GM15510 (cell line): ENCODE data around the gene PAPOLA.
A peak's percentile ranks its signal among the peaks of the same experiment; 100 is the strongest.

Experiments
- POLR2A ChIP-seq: IDR thresholded peaks from 3 replicates; pipeline ENCODE4 v1.6.1; 2011; ENCODE audit warnings: borderline replicate concordance; ENCODE audit not compliant: insufficient read length; ENCODE audit errors: extremely low read depth

Gene PAPOLA

DNA sequence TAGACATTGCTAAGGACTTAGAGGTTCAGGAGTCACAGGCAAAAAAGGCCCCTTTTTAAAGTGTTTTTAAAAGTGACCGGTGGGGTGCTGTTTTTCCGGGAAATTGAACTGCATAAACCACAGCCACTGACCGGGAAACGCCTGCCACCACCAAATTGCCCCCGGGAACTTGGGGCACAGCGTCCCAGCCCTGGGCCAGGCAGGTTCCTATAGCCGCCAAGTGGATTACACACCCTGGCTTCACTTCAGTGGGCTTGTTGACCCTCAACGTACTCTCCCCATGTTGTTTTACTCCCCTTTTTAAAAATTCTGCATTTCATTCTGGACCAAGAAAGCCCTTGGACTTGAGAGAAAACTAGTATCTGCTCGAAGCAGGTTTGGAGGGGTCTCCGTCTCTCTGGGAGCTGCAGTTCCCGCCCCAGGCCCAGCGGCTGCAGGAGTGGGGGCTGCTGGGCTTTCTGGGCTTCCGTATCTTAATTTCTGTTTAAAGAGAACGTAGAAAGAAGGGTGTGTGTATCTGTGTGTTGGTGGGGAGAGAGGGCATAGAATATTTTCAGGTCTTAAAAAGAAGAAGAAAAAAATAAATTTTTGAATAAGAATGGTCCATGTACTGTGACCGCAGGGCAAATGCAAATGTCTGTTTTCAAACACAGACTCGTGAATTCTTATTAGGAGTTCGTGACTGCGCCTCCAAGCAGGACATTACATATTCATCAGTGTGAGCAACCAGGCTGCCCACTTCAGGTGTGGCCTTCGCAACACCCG is 82.9 kb downstream of the PAPOLA start:
- TF ChIP-seq POLR2A, result no peak

- no peak for TF ChIP-seq POLR2A
Observed at GRCh38 chr14:96585672-96586013, 83.5 kb downstream of the PAPOLA start.

DNA sequence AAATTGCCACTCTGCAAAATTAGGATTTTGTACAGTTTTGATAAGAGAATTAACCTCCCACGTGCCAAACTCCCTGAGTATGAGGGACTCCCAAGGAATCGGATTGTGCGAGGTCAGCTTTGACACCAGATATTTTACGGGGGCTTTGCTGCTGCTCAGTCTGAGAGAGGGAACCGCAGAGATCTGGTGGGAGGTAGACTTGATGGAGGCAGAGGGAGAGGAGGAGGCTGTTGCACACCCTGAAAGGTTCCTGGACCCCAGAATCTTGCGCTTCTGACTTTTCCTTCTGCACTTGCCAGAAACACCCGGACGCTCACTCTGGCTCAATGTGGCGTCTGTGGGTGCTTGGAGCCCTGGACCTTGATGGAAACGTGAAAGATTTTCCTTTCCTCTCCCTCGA is 83.9 kb downstream of the PAPOLA start:
- no peak for TF ChIP-seq POLR2A

- TF ChIP-seq POLR2A, result no peak
Observed at GRCh38 chr14:96586921-96587822, 85.0 kb downstream of the PAPOLA start.

GRCh38 chr14:96587823-96588385 is 85.7 kb downstream of the PAPOLA start:
- no peak for TF ChIP-seq POLR2A

DNA sequence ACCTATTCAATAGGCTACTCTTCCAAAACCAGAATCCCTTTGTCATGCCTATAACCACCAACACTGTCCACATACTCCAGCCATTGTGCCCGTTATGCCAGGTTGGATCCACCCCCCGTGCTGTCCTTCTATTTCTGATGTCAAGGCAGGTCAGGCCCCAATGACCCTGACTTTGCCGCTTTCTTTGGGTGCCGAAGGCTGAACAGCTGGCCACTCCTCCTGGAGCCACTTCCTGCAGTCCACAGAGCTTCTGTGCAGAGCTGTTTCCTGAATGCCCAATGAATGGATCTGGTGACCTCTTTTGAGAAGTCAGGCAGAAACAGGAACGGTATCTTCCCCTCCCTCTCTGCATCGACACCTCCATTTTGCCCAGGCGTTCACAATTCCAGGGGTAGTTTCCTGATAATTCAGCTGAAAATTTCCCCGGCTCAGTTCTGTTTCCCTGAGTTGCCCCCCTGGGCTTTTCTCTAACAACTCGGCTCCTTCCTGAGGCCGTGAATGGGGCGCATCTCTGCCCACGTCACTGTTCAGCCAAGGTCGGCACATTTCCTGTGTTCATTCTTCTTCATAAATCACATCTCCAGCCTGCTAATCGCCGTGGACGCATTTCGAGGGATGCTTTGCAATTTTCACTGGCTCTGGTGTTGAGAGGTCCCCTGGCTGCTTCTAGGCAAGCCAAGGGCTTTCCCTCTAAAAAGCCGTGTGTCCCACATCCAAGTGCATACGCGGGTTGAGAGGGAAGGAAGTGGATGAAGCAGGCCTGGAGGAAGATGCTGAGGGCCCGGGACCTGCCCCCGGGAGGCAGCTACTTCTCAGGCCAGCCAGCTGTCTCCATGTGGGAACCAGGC is 86.5 kb downstream of the PAPOLA start:
- no peak for TF ChIP-seq POLR2A

DNA sequence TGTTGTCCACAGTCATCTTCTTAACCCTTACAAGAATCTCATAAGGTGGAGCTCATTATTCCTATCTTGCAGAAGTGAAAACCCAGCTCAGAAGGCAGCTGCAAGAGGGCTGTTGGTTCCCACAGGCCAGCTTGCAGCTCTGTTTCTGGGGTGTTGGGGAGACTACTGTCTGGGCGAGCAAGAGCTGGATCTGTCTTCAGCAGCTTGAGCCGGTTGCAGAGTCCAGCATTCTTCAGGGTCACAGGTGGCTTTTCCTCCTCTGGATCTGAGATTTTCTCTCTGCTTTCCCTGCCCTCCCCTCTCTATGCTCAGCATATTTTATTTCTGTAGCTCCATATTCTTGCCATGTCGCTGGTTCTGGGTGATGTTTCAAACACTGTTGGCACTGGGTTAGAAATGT is 87.4 kb downstream of the PAPOLA start:
- no peak for TF ChIP-seq POLR2A

DNA sequence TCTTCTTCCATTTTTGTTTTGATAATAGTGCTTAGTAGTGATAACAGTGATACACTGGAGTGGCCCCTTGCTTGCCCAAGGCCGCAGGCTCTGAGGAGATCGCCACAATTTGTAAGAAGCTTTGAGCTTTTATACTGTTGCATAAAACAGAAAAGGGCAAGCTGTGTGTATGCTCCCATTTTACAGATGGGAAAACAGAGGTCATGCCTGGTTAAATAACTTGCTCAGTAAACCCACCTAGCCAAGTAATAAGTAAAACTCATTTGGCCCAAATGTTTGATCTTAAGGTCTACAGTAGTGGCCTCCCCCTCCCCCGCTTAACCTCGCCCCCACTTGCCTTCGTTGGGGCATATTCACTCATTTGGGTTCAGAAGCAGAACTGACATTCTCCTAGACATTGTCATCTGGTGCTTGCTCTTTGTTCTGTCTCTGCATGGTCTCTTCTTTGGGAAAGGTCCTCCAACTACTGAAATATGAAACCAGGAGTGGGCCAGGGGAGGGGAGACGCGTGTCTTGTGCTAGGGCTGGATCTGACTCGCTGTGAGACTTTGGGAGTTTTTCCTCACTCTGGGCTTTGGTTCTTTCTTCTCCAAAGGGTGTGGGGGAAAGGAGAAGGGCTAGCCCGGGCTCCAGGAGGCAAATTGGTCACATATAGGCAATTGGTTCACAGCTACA is 88.1 kb downstream of the PAPOLA start:
- no peak for TF ChIP-seq POLR2A

DNA sequence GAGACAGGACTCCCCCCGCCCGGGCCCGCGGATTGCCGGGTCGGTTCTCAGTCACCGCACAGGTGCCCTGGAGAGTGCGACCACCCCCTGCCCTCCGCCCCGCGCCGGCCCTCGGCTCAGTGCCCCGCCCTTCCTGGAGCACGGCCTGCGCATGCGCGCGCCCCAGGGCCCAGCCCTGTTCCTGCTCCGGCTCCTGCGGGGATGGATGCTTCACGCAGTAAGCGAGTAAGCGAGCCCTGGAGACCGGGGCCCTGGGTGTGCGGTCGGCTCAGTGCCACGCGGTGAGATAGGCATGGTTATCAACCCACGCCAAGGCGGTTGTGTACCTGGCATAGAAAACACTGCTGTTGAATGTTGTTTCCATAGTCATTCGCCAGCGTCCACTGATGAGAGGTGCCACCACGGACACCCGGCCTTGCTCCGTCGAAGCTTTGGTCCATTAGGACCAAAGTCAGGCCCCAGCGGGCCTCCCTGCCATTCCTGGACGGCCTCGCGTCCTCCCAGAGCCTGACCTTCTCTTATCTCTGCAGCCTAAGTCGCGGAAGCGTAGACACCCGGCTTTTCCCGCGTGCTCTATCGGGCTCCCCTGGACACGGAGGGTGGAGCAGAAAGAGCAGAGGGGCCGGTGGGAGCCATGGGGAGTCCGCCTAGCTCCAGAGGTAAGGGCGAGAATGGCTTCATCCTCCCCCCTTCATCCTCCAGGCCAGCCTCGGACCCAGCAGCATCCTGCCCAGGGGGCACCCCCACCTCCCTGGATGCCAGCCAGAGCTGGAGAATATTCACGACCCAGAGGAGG is 90.6 kb downstream of the PAPOLA start:
- TF ChIP-seq POLR2A, result peak; percentile 40

GRCh38 chr14:96594961-96595360 is 92.8 kb downstream of the PAPOLA start:
- no peak for TF ChIP-seq POLR2A

DNA sequence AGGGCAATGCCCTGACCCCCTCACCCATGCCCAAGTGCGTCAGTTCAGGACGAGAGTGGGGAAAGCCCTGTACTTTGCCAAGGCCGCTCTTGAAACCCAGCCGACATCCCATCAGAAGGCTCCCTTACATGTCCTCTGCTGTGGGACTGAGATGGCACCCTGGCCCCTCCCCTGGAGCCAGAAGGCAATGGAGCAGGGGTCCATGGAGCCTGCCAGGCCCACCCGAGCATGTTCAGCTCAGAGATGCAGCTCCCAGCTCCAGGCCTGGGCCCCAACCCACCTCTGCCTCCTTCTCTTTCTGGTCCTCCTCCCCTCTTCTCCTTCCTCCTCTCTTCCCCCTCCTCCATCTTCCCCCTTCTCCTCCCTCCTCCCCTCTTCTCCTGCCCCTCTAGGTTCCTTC is 95.5 kb downstream of the PAPOLA start:
- no peak for TF ChIP-seq POLR2A

GRCh38 chr14:96598332-96598928 is 96.2 kb downstream of the PAPOLA start:
- TF ChIP-seq POLR2A, result no peak

GRCh38 chr14:96599076-96599475 is 96.9 kb downstream of the PAPOLA start:
- no peak for TF ChIP-seq POLR2A
